GM18511 (cell line): ENCODE data around the gene EEF1AKMT2.

Experiments used
- ATAC-seq: cut with Tn5 transposase; IDR thresholded peaks from one replicate; pipeline ENCODE4 v1.9.1; 2021; ENCODE audit warnings: mild to moderate bottlenecking, moderate library complexity; ENCODE audit not compliant: unreplicated experiment

The EEF1AKMT2 gene

GRCh38 chr10:124739119-124739921, 52.4 kb downstream of the EEF1AKMT2 start:
- ATAC-seq, result no peak

GRCh38 chr10:124738441-124738840, 53.2 kb downstream of the EEF1AKMT2 start:
- ATAC-seq, result no peak

DNA sequence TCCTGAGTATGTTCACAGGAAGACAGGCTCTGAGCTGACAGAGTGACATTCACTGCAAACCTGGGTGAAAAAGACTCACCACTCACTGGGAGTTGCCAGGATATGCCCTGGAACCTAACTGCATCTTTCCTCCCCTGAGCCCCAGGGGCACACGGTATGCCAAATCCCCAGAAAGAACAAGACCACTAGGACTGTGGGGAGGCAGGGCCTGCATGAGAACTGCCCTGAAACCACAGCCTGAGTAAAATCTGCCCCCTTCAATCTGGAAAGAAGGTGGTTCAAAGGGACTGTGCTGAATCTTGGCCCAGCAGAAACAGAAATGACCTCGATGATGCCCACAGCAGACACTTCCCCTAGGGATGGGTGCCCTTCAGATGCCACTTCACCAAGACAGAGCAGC, 54.0 kb downstream of the EEF1AKMT2 start:
- ATAC-seq, result no peak

DNA sequence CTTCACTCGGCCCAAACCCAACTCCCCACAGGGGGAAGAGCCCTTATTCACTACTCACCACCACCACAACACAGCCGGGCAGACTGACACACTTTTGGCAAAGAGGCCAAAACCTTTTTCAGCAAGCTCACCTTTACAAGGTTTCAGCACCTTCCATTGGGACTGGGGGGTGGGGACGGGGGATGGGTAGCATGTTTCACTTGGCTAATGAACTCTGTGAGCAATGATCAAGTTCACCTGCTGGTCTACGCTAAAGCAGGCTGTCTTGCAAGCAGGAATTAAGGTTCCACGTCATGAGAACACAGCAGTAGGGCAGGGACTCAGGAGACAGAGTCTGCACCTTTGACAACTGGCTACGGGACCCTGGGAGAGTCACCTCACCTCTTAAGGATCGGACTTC, 54.5 kb downstream of the EEF1AKMT2 start:
- no peak for ATAC-seq

DNA sequence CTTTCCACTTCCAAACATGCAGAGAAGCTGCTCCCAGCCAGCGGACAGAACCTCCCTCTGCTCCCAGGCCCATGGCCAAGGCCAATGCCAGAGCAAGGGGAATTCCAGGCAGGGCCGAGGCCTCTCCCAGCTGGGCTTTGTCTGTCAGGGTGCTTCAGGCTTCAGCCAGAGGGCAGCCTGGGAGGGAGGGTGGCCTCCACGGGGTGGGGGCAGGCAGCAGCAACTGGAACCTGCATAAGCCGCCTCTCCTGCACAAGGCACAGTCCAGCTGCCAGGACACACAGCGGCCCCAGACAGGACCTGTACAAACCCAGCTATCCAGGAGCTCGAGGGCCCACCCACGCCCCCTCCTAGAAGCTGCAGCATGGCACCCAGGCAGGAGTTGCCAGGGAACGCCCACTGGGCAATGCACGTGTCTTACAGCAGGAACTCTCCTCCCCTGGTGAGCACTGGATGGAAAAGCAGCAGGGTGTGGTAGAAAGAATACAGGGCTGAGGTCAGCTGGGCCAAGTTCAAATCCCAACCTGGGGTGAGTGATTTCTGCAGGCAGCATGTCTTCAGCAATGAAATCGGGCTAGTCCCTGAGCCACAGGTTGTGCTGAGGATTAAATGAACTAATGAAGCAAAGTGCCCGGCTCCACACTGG, 55.1 kb downstream of the EEF1AKMT2 start:
- ATAC-seq, result no peak

GRCh38 chr10:124735491-124736286, 56.0 kb downstream of the EEF1AKMT2 start:
- no peak for ATAC-seq

DNA sequence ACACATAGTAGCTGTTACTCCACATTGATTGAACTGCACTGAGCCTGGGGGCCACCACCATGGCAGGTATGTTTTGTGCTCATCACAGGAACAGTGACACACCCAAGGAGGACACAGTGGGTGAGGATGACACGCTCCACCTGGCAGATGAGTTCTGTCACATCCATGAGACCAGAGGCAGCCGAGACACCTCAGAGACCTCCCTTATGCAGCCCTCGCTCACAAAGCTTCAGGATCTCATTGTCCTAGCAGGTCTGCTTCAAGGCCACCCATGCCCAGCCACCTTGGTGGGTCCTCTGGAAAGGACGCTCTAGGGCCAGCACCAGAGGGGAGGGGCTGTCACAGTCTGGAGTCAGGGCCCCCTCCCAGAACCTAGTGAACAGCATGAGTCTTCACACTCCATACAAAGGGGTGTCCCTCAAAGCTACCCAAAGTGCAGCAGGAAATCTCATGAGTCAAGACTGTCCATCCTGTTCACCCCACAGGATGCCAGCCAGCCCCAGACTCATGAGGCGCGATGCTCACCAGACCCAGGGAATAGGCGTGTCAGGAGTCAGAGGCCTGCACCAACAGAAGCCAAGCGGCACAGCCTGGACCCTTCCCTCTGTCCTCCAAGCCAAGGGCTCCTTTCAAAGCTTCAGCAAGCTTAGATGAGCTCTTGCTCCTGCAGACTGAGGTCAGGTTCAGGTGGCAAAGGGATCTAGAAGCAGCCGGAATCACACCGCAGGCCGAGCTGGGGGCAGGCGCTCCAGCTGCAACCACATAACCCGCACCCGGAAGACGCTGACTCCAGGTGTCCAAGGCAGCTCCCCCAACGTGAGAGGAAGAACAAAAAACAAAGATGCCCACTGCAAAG, 57.1 kb downstream of the EEF1AKMT2 start:
- ATAC-seq, result no peak

- ATAC-seq, result no peak
Measured at GRCh38 chr10:124733571-124734245, 58.0 kb downstream of the EEF1AKMT2 start.

DNA sequence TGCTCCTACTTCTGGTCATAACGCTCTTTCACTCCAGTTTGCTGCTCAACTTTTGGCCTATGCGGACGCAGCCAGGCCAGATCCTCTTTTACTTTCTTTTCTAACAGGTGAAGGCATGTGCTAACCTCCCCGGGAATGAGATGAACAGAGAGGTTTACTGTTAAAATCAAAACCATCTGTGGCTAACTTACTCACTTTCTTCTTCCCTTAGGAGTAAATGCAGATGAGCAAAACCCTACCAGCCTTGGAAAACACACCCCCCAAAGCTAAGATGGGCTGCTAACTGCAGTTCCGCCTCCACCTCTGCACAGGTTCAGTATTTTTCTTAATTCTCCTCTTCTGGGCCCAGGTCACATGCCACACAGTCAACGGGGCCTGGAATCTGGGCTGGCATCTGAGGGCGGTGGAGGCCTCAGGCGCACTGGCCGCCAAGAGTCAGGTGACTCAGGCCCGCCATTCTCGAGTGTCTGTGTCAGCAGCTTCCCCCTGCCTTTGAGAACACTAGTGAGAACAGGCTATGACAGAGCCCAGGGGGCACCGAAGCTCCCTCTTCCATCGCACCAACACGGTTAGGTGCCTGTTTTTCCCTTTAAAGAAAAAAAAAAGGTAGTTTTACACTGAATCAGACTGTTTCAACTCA, 58.6 kb downstream of the EEF1AKMT2 start:
- peak; percentile 72 for ATAC-seq

DNA sequence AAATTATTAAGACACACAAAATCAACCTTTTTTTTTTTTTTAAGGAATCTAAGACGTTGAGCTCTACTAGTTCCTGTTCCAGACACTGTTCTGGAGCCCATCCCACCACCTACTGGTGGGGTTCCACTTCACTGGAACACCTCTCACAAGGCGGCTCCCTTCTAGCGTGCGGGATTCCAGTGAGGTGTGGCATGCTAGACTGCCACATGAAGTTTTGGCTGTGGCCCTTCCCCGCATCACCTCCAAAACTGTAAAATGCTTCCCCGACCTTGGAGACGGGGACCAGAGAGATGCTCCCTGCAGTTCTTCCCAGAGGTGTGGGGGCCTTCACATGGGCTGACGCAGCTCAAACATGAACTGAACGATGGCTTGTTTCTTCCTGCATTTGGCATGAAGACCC, 60.1 kb downstream of the EEF1AKMT2 start:
- ATAC-seq, result no peak

- no peak for ATAC-seq
Measured at GRCh38 chr10:124730790-124731189, 60.9 kb downstream of the EEF1AKMT2 start.

- no peak for ATAC-seq
Measured at GRCh38 chr10:124728830-124729661, 62.6 kb downstream of the EEF1AKMT2 start.

DNA sequence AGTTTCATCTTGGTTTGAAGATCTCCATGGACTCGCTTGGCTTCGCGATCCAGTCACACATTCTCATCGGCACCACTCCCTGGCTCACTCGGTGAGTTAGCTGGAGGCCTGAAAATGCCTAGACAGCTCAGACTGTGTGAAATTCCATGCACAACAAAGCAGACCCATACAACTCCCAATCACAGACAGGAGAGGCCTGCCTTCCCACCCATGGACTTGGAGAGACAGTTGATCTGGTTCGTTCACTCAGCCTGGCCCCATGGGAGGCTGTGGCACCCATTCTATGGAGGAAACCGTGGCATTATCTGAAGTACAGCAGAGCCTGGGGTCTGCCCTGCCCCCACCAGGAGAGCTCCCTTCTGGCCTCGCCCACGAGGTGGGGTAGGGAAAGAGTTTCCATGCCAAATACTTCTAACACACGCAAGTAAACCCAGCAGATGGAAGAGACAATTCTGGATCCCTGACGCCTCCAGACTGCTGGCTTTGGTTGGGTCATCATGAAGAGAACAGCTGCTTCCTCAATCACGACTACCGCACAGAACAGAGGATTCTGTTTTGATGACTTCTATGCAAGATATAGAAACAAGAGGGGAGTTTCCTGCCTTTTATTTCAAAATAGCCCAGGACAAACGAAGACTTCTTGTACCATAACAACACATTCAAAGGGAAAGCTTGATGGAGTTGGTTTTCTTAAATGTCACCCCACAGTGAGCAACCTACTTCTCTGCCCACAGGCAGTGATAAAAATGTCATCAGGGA, 63.4 kb downstream of the EEF1AKMT2 start:
- no peak for ATAC-seq

GRCh38 chr10:124727361-124727960, 64.2 kb downstream of the EEF1AKMT2 start:
- no peak for ATAC-seq

- ATAC-seq, result no peak
Measured at GRCh38 chr10:124725791-124726190, 65.9 kb downstream of the EEF1AKMT2 start.

GRCh38 chr10:124725171-124725631, 66.5 kb downstream of the EEF1AKMT2 start:
- ATAC-seq, result no peak

DNA sequence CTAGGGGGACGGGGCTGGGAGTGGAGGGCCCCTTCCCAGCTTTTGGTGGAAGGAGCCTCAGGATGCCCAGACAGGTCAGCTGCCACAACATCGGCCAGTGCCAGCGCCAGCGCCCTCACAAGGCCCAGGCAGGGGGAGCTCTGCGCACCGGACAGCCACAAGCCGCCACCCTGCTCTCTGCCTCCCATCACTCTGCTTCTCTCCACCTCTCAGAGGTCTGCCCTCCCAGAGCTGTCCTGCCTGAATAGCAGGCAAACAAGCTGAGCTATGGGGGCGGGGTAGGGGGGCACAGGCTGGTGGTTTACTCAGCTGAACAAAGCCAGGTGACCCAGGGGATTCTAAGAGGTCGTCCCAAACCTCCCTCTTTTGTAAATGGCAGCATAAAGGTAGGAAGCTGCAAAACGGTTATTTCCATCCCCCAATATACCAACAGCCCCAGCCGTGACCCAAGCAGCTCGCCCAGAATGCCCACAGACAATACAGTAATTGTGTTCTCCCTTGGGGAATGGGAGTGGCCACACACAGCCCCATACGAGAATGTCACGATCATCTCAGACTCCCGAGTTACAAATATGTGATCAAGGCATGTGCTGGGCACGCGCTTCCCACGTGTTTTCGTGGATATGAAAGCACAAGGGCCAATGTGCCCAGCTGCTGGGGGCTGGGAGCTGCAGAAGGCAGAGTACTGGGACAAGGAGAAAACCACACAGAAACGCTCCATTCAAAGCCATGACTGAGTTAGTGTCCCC, 67.2 kb downstream of the EEF1AKMT2 start:
- no peak for ATAC-seq
